CD14-positive monocyte (primary cell): Measurements from ENCODE around the gene POLR1D. TPM values are rescaled to one million over a fixed set of nuclear protein-coding genes. Genes with fewer than 3 reads are reported as not detected.
A peak's percentile ranks its signal among the peaks of the same experiment; 100 is the strongest.

ENCODE experiments used
- DNase-seq, 3 donors: peaks; one replicate each; pipeline ENCODE4 v3.0.0-alpha.2; 2011 to 2022
- H2AFZ ChIP-seq: 2 replicates; pipeline ENCODE4 v1.6.0; 2012; ENCODE audit warnings: mild to moderate bottlenecking, low read depth, low read length, inconsistent platforms; ENCODE audit not compliant: insufficient read depth, poor library complexity, severe bottlenecking
- H3K27ac ChIP-seq, 2 donors: 1 replicate in 1 of 2; 2 replicates in 1 of 2; pipeline ENCODE4 v1.5.1; 2012 to 2013; ENCODE audit warnings: low read length in 2 of 2, control low read depth in 1 of 2, inconsistent platforms in 1 of 2, low read depth in 1 of 2, mild to moderate bottlenecking in 1 of 2
- H3K27me3 ChIP-seq, 2 donors: one replicate each; pipeline versions ENCODE4 v1.6.0 to v1.6.1; 2011 to 2013; ENCODE audit warnings: low read length in 2 of 2; ENCODE audit not compliant: control insufficient read depth in 2 of 2, insufficient read depth in 2 of 2
- H3K36me3 ChIP-seq, 2 donors: replicated peaks in 1 of 2; 1 replicate in 1 of 2; 2 replicates in 1 of 2; pipeline versions ENCODE4 v1.5.1 to v1.6.1; 2012 to 2013; ENCODE audit warnings: low read length in 2 of 2, control low read depth in 1 of 2, inconsistent platforms in 1 of 2, mild to moderate bottlenecking in 1 of 2; ENCODE audit not compliant: insufficient read depth in 2 of 2, control insufficient read depth in 1 of 2
- H3K4me1 ChIP-seq, 2 donors: 1 replicate in 1 of 2; 2 replicates in 1 of 2; pipeline versions ENCODE4 v1.5.1 to v1.6.1; 2012 to 2013; ENCODE audit warnings: low read length in 2 of 2, control low read depth in 1 of 2, inconsistent platforms in 1 of 2, mild to moderate bottlenecking in 1 of 2, moderate library complexity in 1 of 2; ENCODE audit not compliant: insufficient read depth in 2 of 2, control insufficient read depth in 1 of 2
- H3K4me2 ChIP-seq: replicated peaks from 2 replicates; pipeline ENCODE3; 2012; ENCODE audit warnings: low read length, moderate library complexity, mild to moderate bottlenecking; ENCODE audit not compliant: poor library complexity, severe bottlenecking; ENCODE audit errors: extremely low read depth
- H3K4me3 ChIP-seq, 3 experiments: fragments of 200-600 bp in 1 of 3; sonication (generic) in 1 of 3; replicated peaks in 1 of 3; 1 replicate in 2 of 3; 2 replicates in 1 of 3; pipeline ENCODE4 v1.5.1; 2011 to 2013; ENCODE audit warnings: low read length in 3 of 3, mild to moderate bottlenecking in 3 of 3, control low read depth in 2 of 3, low read depth in 2 of 3, inconsistent platforms in 1 of 3, moderate library complexity in 1 of 3
- H3K79me2 ChIP-seq: 2 replicates; pipeline ENCODE4 v1.6.0; 2012; ENCODE audit warnings: mild to moderate bottlenecking, control low read depth, inconsistent platforms, low read length, moderate library complexity; ENCODE audit not compliant: insufficient read depth
- H3K9ac ChIP-seq: 2 replicates; pipeline ENCODE4 v1.6.0; 2017; ENCODE audit warnings: low read length, mild to moderate bottlenecking; ENCODE audit not compliant: insufficient read depth, poor library complexity, severe bottlenecking
- H3K9me3 ChIP-seq, 2 donors: replicated peaks in 1 of 2; 1 replicate in 1 of 2; 2 replicates in 1 of 2; pipeline versions ENCODE4 v1.5.1 to v1.6.1; 2012 to 2013; ENCODE audit warnings: low read length in 2 of 2, control low read depth in 1 of 2; ENCODE audit not compliant: control insufficient read depth in 1 of 2, insufficient read depth in 1 of 2
- H4K20me1 ChIP-seq: 2 replicates; pipeline ENCODE4 v1.6.0; 2012; ENCODE audit warnings: mild to moderate bottlenecking, low read length, control low read depth, moderate library complexity; ENCODE audit not compliant: insufficient read depth
- H3K27ac Mint-ChIP-seq, 7 donors: one replicate each; pipeline ENCODE4 v1.8.0; 2020; ENCODE audit warnings: mild to moderate bottlenecking in 7 of 7, mixed read lengths in 7 of 7, moderate library complexity in 6 of 7, inconsistent platforms in 2 of 7
- H3K27me3 Mint-ChIP-seq, 3 donors: one replicate each; pipeline ENCODE4 v1.8.0; 2021 to 2022; ENCODE audit warnings: low read depth in 3 of 3, mild to moderate bottlenecking in 3 of 3, mixed read lengths in 3 of 3, moderate library complexity in 3 of 3, inconsistent platforms in 1 of 3
- H3K36me3 Mint-ChIP-seq, 2 donors: one replicate each; pipeline ENCODE4 v1.8.0; 2020; ENCODE audit warnings: mixed read lengths in 2 of 2, inconsistent platforms in 1 of 2, mild to moderate bottlenecking in 1 of 2
- H3K4me1 Mint-ChIP-seq: one replicate; pipeline ENCODE4 v1.8.0; 2020; ENCODE audit warnings: mild to moderate bottlenecking, mixed read lengths
- H3K4me3 Mint-ChIP-seq, 2 donors: one replicate each; pipeline ENCODE4 v1.8.0; 2020; ENCODE audit warnings: mild to moderate bottlenecking in 2 of 2, mixed read lengths in 2 of 2, moderate library complexity in 1 of 2
- H3K9me3 Mint-ChIP-seq, 7 donors: one replicate each; pipeline ENCODE4 v1.8.0; 2020 to 2022; ENCODE audit warnings: mixed read lengths in 7 of 7, mild to moderate bottlenecking in 6 of 7, moderate library complexity in 6 of 7, inconsistent platforms in 2 of 7
- CTCF ChIP-seq: fragments of 200-600 bp; IDR thresholded peaks from one replicate; pipeline ENCODE4 v1.8.0; 2022; ENCODE audit warnings: antibody characterized with exemption, mild to moderate bottlenecking
- WGBS: methylation state at CpG from one replicate; pipeline ENCODE4 v1.1.5; 2013; ENCODE audit warnings: missing lambda C conversion rate; ENCODE audit not compliant: insufficient coverage; 5-methylcytosine and 5-hydroxymethylcytosine counted together
- intact Hi-C, 2 donors: fragments of 100-400 bp; cut with micrococcal nuclease; formaldehyde crosslinking; loops; one replicate each; pipeline versions ENCODE4 v1.15.0 to v1.15.1; 2023
- polyA plus RNA-seq, 3 donors: library from polyadenylated mRNA; depleted of rRNA in 1 of 3; unstranded in 2 of 3; stranded (reverse) in 1 of 3; fragments of 300-500 nt in 2 of 3; fragments of >200 nt in 1 of 3; fragmentation: Illumina TruSeq in 2 of 3; gene quantifications; 1 replicate in 2 of 3; 2 replicates in 1 of 3; pipeline ENCODE4 v1.2.3, GENCODE V29; 2012 to 2021

POLR1D gene
- polyA plus RNA-seq, 3 donors, result 122 to 146 (median 139) TPM

- intact Hi-C loops, result loop anchor here (10.0 kb wide), 2 partner anchors 198 to 368 kb away; partner anchors contain the start of genes GTF3A (in 1 of the 2) and RPL21 (in 1 of the 2)
- Histone ChIP-seq H3K79me2 (peaks cover 82% of the 10 kb centered on the region), H3K36me3 (peaks cover 2 to 33% of the 10 kb centered on the region in 2 donors), H3K27me3 (no peaks in the 10 kb centered on the region), H4K20me1 (peaks cover 71% of the 10 kb centered on the region), H3K4me1 (peaks cover 31 to 44% of the 10 kb centered on the region in 2 donors), H3K27ac (peak overlapping the region in 1 of 2 donors; percentile 1), H3K9me3 (no peaks in the 10 kb centered on the region), H2AFZ (no peak overlapping the region), H3K4me3 (peak overlapping the region in 1 of 3 experiments; percentile 90), H3K9ac (no peak overlapping the region), H3K4me2 (peak overlapping the region; percentile 85)
- DNase-seq, result no peak
- Mint-ChIP-seq H3K36me3 (peaks cover 29 to 31% of the 10 kb centered on the region in 2 donors), H3K4me3 (peak overlapping the region in 1 of 2 donors; percentile 99), H3K4me1 (peaks cover 62% of the 10 kb centered on the region), H3K9me3 (peaks cover 0 to 2% (median 0%) of the 10 kb centered on the region in 7 donors), H3K27ac (peak overlapping the region in 1 of 7 donors; percentile 57), H3K27me3 (peaks cover 0 to 3% (median 0%) of the 10 kb centered on the region in 3 donors)
- 90% methylated on average over 5 of the region's 7 CpGs for WGBS
- no peak for TF ChIP-seq CTCF
Measured at GRCh38 chr13:27622881-27623280, 1.2 kb downstream of the POLR1D start.

GRCh38 chr13:27624071-27624470 is 2.4 kb downstream of the POLR1D start:
- Mint-ChIP-seq H3K4me3 (no peak overlapping the region), H3K36me3 (peaks cover 33 to 42% of the 10 kb centered on the region in 2 donors), H3K27me3 (peaks cover 0 to 3% (median 0%) of the 10 kb centered on the region in 3 donors), H3K27ac (peak overlapping the region in 2 of 7 donors; percentile 2 to 64), H3K4me1 (peaks cover 53% of the 10 kb centered on the region), H3K9me3 (peaks cover 0 to 2% (median 0%) of the 10 kb centered on the region in 7 donors)
- no peak for TF ChIP-seq CTCF
- no peak overlapping the region for H3K9ac ChIP-seq
- peaks cover 2 to 44% of the 10 kb centered on the region in 2 donors for H3K36me3 ChIP-seq
- no peak for DNase-seq
- H3K9me3 ChIP-seq, result no peaks in the 10 kb centered on the region
- WGBS, result no CpG with 5 or more reads among the region's 3 CpGs
- peak overlapping the region in 1 of 2 donors; percentile 1 for H3K27ac ChIP-seq
- H3K27me3 ChIP-seq, result no peaks in the 10 kb centered on the region
- H3K79me2 ChIP-seq, result peaks cover 82% of the 10 kb centered on the region
- no peak overlapping the region for H2AFZ ChIP-seq
- H4K20me1 ChIP-seq, result peaks cover 73% of the 10 kb centered on the region
- peaks cover 29 to 40% of the 10 kb centered on the region in 2 donors for H3K4me1 ChIP-seq
- no peak overlapping the region for H3K4me3 ChIP-seq
- intact Hi-C loops, result loop anchor here (10.0 kb wide), 2 partner anchors 199 to 369 kb away; partner anchors contain the start of genes GTF3A (in 1 of the 2) and RPL21 (in 1 of the 2)
- H3K4me2 ChIP-seq, result no peak overlapping the region
